SK-N-MC (cell line): ENCODE measurements around the gene IQSEC1.

Experiments used
- EZH2 ChIP-seq: fragments of 200-600 bp; sonication (generic); IDR thresholded peaks from one replicate; pipeline ENCODE4 v1.6.1; 2017; ENCODE audit warnings: antibody characterized with exemption
- POLR2AphosphoS5 ChIP-seq: IDR thresholded peaks from 2 replicates; pipeline ENCODE4 v1.6.1; 2012; ENCODE audit warnings: mild to moderate bottlenecking, low read depth, low read length, borderline replicate concordance

- TF ChIP-seq EZH2 (no peak), POLR2AphosphoS5 (no peak)
These were observed 46.1 kb downstream of the IQSEC1 start for GRCh38 chr3:13027154-13027553.
